ENCODE measurements around the gene CLCN2.

- TF ChIP-seq CTCF (IDR thresholded peaks at IDR 0.05): no peak
- no peak for TF ChIP-seq POLR2A (IDR thresholded peaks at IDR 0.05)
These were observed 27.7 kb downstream of the CLCN2 start for GRCh38 chr3:184333700-184334099.
